Kidney tubule cell (primary cell): ENCODE data around the gene TMEM214.

Source experiments
- DNase-seq: peaks from one replicate; pipeline ENCODE4 v3.0.0-alpha.2; 2018; ENCODE audit warnings: low spot score

TMEM214 gene

DNA sequence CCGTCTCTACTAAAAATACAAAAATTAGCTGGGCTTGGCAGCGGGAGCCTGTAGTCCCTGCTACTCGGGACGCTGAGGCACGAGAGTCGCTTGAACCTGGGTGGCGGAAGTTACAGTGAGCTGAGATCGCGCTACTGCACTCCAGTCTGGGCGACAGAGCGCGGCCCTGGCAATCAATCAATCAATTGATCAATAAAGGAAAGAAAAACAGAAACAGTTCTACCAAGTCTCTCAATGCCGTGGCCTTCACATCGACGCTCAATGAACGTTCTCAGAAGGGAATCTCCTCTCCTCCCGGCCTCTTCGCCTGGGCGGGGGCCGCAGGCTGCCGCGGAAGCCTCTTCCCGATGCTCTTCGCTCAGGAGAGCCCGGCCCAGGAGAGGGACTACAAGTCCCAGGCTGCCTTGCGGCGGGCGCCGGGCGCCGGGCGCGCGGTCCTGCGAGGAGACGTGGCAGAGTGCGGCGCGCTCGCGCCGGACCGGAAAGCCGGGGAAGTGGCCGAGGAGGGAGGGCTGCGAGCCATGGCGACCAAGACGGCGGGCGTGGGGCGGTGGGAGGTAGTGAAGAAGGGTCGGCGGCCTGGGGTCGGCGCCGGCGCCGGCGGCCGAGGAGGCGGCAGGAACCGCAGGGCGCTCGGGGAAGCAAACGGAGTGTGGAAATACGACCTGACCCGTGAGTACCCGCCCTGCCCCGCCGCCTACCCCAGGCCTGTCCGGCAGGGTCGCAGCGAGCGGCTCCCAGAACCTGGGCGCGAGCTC is at the start of gene TMEM214:
Gene TMEM214, plus strand, starts transcription at position 471 of the 758 bp plus-strand sequence. Its CDS starts 51 bp downstream, at position 522.
- DNase-seq, result peak; percentile 92

DNA sequence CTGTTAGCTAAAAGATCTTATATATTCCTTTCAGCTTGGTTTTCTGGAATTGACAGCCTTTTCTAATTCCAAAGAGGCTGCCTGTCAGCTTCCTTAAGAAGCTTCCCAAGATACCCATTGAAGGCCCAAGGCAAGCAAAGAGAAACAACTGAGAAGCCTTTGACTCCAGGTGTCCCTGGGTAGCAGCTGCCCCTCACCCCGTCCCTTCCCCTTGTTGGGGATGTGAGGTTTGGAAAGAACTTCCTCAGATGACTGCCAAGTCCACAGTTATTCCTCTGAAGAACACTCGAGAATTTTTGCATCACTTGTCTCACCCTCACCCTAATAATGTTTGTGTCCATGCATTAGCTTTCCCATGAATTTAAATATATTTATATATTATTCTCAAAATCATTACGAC is 49.0 kb upstream of the TMEM214 start:
- DNase-seq, result no peak

- DNase-seq, result no peak
Measured at GRCh38 chr2:26985807-26986206, 47.0 kb upstream of the TMEM214 start.

- DNase-seq, result peak; percentile 9
Measured at GRCh38 chr2:26986576-26986975, 46.2 kb upstream of the TMEM214 start.

- DNase-seq, result peak; percentile 71
Measured at GRCh38 chr2:26988058-26988860, 44.5 kb upstream of the TMEM214 start.

GRCh38 chr2:26989156-26989555 is 43.6 kb upstream of the TMEM214 start:
- DNase-seq, result peak; percentile 64

GRCh38 chr2:26991717-26992116 is 41.0 kb upstream of the TMEM214 start:
- no peak for DNase-seq

- no peak for DNase-seq
Measured at GRCh38 chr2:26993768-26994167, 39.0 kb upstream of the TMEM214 start.

GRCh38 chr2:26994983-26995382 is 37.8 kb upstream of the TMEM214 start:
- DNase-seq, result no peak

- no peak for DNase-seq
Measured at GRCh38 chr2:26997394-26997793, 35.4 kb upstream of the TMEM214 start.

DNA sequence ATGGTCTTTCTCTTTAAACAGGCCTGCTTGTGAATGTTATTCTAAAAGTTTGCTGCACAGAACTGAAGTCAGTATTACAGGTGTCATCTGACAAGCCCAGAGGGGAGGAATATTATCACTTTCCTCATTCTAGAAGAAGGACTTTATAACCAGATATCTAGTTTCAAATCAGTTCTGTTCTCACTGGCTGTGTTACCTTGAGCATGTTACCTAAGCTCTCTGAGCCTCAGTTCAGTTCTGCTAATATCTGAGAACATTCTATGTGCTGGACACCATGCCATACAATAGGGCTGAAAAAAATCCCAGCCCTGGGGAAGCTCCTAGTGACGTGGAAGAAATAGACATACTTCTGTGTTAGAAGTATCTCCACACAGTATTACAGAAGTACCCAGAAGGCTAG is 34.4 kb upstream of the TMEM214 start:
- no peak for DNase-seq

DNA sequence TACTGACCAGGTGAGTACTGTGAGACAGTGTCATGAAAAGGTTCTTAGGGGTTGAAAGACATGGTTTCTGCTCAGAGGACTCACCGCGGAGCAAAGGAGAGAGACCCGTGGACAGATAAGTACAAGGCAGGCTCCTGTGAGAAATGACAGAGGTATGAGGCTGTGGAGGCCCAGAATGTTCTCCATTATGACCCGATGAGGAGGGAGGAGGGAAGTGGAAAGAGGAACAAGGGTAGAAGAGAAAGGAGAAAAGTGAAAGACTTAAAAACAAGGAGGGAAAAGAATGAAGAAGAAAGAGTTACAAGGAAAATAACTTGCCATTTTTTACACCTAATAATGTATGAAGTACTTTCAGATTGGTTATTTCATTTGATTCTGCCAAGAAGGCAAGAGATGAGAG is 32.5 kb upstream of the TMEM214 start:
- DNase-seq, result no peak

DNA sequence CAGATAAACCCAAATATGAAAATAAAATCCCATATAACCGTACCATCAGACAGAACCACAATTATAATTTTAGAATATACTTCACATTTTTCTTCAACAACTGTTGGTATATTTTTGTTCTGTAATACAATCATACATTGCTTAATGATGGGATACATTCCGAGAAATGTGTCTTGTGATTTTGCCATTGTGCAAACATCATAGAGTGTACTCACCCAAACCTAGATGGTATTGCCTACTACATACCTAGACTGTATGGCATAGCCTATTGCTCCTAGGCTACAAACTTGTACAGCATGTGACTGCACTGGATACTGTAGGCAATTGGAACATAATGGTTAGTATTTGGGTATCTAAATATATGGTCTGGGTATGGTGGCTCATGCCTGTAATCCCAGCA is 31.8 kb upstream of the TMEM214 start:
- no peak for DNase-seq

DNA sequence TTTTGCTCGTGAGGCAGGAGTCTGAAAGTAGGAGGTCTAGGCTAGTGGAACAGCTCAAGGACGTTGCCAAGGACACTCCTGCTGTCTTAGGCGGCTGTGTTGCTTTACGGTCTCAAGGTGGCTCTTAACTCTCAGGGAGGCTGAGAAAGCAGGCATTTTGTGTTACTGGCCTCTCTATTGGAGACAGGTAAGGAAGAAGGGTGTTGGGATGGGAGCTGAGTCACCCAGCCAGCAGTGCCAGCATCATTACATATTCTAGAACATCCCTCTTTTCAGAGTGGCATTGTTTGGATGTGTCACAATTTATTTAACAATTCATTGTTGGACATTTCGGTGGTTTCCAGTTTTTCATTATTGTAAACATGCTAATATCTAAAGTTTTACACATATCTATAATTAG is 30.8 kb upstream of the TMEM214 start:
- peak; percentile 48 for DNase-seq

GRCh38 chr2:27003007-27003406 is 29.8 kb upstream of the TMEM214 start:
- DNase-seq, result no peak

DNA sequence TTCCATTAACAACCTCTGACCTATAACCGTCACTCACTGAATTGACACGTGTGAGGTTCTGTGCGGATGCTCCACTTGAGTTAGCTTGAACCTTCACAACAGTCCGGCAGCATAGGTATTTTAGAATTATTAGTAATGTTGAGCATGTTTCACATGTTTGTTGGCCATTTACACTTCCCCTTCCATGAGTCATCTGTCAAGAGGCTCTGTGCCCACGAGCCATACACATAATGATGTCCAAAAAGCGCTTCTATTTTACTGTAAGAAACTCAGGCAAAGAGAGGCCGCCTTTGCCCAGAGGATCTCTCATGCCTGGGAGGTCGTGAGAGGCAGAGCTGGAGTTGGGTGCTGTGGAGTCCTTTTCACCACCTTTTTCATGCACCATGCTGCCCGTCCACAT is 28.9 kb upstream of the TMEM214 start:
- peak; percentile 40 for DNase-seq

GRCh38 chr2:27006602-27007415 is 26.0 kb upstream of the TMEM214 start:
- no peak for DNase-seq

GRCh38 chr2:27007416-27008374 is 25.1 kb upstream of the TMEM214 start:
- no peak for DNase-seq

DNA sequence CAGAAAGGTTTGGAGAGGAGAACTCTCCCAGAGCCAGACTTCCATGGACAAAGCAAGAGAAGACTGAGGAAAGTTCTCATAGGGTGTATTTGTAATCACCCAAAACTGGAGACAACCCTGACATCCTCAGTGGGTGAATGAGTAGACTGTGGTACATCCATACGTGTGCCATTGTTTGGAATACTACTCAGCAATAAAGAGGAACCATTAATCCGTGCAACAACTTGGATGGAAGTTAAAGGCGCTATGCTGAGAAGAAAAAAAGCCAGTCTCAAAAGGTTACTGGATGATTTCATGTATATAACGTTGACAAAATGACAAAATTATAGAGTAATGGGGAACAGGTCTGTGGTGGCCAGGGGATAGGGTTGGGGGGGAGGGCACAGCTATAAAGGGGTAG is 24.1 kb upstream of the TMEM214 start:
- DNase-seq, result no peak

GRCh38 chr2:27009083-27009482 is 23.7 kb upstream of the TMEM214 start:
- no peak for DNase-seq

- DNase-seq, result no peak
Measured at GRCh38 chr2:27009716-27010115, 23.0 kb upstream of the TMEM214 start.
